Glutamatergic neuron (in vitro differentiated cells): ENCODE measurements around the gene WDR38. TPM values are rescaled to one million over a fixed set of nuclear protein-coding genes. Genes with fewer than 3 reads are reported as not detected.

ENCODE experiments used
- DNase-seq: peaks from one replicate; pipeline ENCODE4 v3.0.0; 2022
- H3K27ac Mint-ChIP-seq: one replicate; pipeline ENCODE4 v1.8.0; 2020; ENCODE audit warnings: mild to moderate bottlenecking, mixed read lengths, inconsistent platforms; ENCODE audit not compliant: unreplicated experiment
- H3K27me3 Mint-ChIP-seq: one replicate; pipeline ENCODE4 v1.8.0; 2020; ENCODE audit warnings: mild to moderate bottlenecking, moderate library complexity, mixed read lengths, inconsistent platforms; ENCODE audit not compliant: unreplicated experiment
- H3K36me3 Mint-ChIP-seq: one replicate; pipeline ENCODE4 v1.8.0; 2020; ENCODE audit warnings: mild to moderate bottlenecking, mixed read lengths, inconsistent platforms; ENCODE audit not compliant: unreplicated experiment
- H3K4me1 Mint-ChIP-seq: one replicate; pipeline ENCODE4 v1.8.0; 2020; ENCODE audit warnings: mild to moderate bottlenecking, low read depth, mixed read lengths, inconsistent platforms; ENCODE audit not compliant: unreplicated experiment
- H3K4me3 Mint-ChIP-seq: one replicate; pipeline ENCODE4 v1.8.0; 2020; ENCODE audit warnings: mild to moderate bottlenecking, mixed read lengths, inconsistent platforms; ENCODE audit not compliant: unreplicated experiment
- H3K9me3 Mint-ChIP-seq: one replicate; pipeline ENCODE4 v1.8.0; 2020; ENCODE audit warnings: mild to moderate bottlenecking, moderate library complexity, mixed read lengths, inconsistent platforms; ENCODE audit not compliant: unreplicated experiment
- total RNA-seq: library from RNA; stranded (reverse); fragmentation: NEBNext Ultra II Directional; extraction: Animal tissue kit (Norgen Biotek cat#: 25700); gene quantifications from one replicate; pipeline ENCODE4 v1.2.1, GENCODE V29; 2021; ENCODE audit not compliant: unreplicated experiment
- TF ChIP-seq, protein P1 (sequence below): fragments of 200-600 bp; sonication (generic); IDR thresholded peaks from one replicate; pipeline ENCODE4 v1.5.0; 2021; ENCODE audit not compliant: partially characterized antibody, unreplicated experiment

Gene WDR38
- total RNA-seq, 1 donor from 2014 or later = not detected

GRCh38 chr9:124879226-124879625 is 26.0 kb downstream of the WDR38 start:
- Mint-ChIP-seq H3K4me1 (peaks cover 8% of the 10 kb centered on the region), H3K9me3 (peaks cover 2% of the 10 kb centered on the region), H3K36me3 (no peaks in the 10 kb centered on the region), H3K27ac (peak overlapping the region; percentile 67), H3K27me3 (peaks cover 3% of the 10 kb centered on the region), H3K4me3 (no peak overlapping the region)
- TF ChIP-seq, protein P1, sequence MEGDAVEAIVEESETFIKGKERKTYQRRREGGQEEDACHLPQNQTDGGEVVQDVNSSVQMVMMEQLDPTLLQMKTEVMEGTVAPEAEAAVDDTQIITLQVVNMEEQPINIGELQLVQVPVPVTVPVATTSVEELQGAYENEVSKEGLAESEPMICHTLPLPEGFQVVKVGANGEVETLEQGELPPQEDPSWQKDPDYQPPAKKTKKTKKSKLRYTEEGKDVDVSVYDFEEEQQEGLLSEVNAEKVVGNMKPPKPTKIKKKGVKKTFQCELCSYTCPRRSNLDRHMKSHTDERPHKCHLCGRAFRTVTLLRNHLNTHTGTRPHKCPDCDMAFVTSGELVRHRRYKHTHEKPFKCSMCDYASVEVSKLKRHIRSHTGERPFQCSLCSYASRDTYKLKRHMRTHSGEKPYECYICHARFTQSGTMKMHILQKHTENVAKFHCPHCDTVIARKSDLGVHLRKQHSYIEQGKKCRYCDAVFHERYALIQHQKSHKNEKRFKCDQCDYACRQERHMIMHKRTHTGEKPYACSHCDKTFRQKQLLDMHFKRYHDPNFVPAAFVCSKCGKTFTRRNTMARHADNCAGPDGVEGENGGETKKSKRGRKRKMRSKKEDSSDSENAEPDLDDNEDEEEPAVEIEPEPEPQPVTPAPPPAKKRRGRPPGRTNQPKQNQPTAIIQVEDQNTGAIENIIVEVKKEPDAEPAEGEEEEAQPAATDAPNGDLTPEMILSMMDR = no peak
- no peak for DNase-seq

GRCh38 chr9:124880501-124880900 is 27.2 kb downstream of the WDR38 start:
- no peak overlapping the region for H3K27ac Mint-ChIP-seq
- TF ChIP-seq, protein P1 = no peak
- peaks cover 5% of the 10 kb centered on the region for H3K27me3 Mint-ChIP-seq
- no peak for DNase-seq
- no peaks in the 10 kb centered on the region for H3K36me3 Mint-ChIP-seq
- H3K4me1 Mint-ChIP-seq = peaks cover 8% of the 10 kb centered on the region
- H3K4me3 Mint-ChIP-seq = no peak overlapping the region
- H3K9me3 Mint-ChIP-seq = peaks cover 2% of the 10 kb centered on the region

DNA sequence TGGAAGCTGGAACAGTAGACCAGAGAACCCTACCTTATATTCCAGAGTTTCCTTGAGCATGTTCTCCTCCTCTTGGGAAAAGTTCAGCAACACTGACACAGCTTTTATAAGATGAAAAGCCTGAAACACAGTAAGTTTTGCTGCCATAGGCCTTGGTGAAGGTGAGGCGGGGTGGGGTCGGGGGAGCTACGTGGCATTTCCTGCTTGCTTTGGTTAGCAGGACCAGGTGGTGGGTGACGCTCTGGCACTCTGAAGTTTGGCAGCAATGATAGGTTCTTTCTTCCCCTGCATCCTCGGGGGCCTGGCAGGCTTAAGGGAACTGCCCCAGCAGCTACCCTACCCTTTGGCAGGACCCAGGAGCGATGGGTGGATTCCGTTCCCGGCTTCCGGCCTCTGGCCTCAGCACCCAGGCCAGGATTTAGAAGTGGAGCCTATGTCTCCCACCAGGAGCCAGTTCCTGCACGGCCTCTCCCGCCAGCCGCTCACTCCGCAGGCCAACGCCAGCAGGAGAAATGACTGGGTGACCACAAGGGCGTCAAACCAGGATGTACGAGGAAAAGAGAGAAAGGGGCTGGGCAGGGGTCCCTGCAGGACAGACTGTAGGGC is 28.0 kb downstream of the WDR38 start:
- TF ChIP-seq, protein P1 = no peak
- Mint-ChIP-seq H3K4me1 (peaks cover 8% of the 10 kb centered on the region), H3K27ac (no peak overlapping the region), H3K36me3 (no peaks in the 10 kb centered on the region), H3K27me3 (peaks cover 5% of the 10 kb centered on the region), H3K4me3 (no peak overlapping the region), H3K9me3 (peaks cover 2% of the 10 kb centered on the region)
- no peak for DNase-seq

GRCh38 chr9:124882231-124882630 is 29.0 kb downstream of the WDR38 start:
- no peak for DNase-seq
- peaks cover 12% of the 10 kb centered on the region for H3K4me1 Mint-ChIP-seq
- no peak overlapping the region for H3K27ac Mint-ChIP-seq

DNA sequence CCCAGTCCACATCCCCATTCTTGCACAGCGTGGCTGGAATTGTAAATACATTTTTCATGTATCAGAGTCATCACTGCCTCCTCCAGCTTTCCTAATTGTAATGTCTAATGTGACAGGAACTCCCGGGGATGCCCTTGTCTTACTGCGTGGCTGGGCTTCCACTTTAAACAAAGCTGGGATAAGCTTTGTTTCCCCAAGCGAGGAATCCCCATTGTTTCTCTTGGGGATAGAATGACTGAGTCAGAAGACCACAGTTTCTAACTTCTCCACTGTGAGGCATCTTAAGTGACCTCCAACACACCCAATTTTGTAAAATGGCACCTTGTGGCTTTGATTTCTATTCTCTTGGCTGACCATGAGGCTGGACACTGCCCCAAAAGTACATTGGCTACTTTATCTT is 31.1 kb downstream of the WDR38 start:
- H3K4me3 Mint-ChIP-seq = no peak overlapping the region
- H3K27ac Mint-ChIP-seq = no peak overlapping the region
- peaks cover 3% of the 10 kb centered on the region for H3K9me3 Mint-ChIP-seq
- H3K36me3 Mint-ChIP-seq = no peaks in the 10 kb centered on the region
- no peak for DNase-seq
- H3K4me1 Mint-ChIP-seq = peaks cover 12% of the 10 kb centered on the region
- H3K27me3 Mint-ChIP-seq = peaks cover 5% of the 10 kb centered on the region
- TF ChIP-seq, protein P1 = no peak

More at GRCh38 chr9:124882231-124882630, 29.0 kb downstream of the WDR38 start:
- TF ChIP-seq, protein P1 = no peak
- H3K36me3 Mint-ChIP-seq = no peaks in the 10 kb centered on the region
- peaks cover 3% of the 10 kb centered on the region for H3K9me3 Mint-ChIP-seq
- H3K4me3 Mint-ChIP-seq = no peak overlapping the region
- H3K27me3 Mint-ChIP-seq = peaks cover 5% of the 10 kb centered on the region
